Measurements from ENCODE around the gene CHST6.
"Not testable (repeated sequence)": the region's sequence is repeated elsewhere in the genome, so short reads cannot be mapped to it uniquely, and the experiment has no call there.

Gene CHST6

DNA sequence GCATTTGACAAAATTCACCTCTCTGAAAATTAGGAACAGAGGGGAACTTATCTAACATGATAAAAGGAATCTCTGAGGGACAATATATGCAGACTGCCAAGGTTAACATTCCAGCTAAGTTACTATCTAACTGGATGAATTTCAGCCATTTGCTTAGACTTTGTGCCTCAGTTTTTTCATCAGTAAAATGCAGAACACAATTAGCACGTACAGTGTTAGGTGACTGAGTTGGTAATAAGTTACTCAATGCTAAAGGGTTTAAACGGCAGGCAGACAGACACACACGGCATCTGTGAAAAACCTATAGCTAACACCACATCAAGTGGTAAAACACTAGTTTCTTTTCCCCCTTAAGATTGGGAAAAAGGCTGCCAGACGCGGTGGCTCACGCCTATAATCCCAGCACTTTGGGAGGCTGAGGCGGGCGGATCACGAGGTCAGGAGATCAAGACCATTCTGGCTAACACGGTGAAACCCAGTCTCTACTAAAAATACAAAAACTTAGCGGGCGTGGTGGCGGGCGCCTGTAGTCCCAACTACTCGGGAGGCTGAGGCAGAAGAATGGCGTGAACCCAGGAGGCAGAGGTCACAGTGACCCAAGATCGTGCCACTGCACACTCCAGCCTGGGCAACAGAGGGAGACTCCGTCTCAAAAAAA is 71.0 kb downstream of the CHST6 start:
- H3K9me3 ChIP-seq (ENCODE audit: insufficient read depth, low read length, severe bottlenecking); H3K4me2 ChIP-seq (ENCODE audit: insufficient read depth, low read length); H3K36me3 ChIP-seq (ENCODE audit: insufficient read depth, low read length); H3K4me3 ChIP-seq (ENCODE audit: low read depth in 1 of 2, low read length in 2 of 2); H3K9ac ChIP-seq (ENCODE audit: low read depth, low read length); H3K27ac ChIP-seq (ENCODE audit: low read length); DNase-seq; H2AFZ ChIP-seq (ENCODE audit: low read depth, low read length); ATAC-seq (ENCODE audit: insufficient read depth, low read depth); H3K27me3 ChIP-seq (ENCODE audit: insufficient read depth, low read length, poor library complexity): not testable (repeated sequence)
- H4K20me1 ChIP-seq (ENCODE audit: insufficient read depth, low read length) = peaks cover 11% of the 10 kb centered on the region; the same call in 1 of the 2 replicates
- peaks cover 93% of the 10 kb centered on the region for H3K79me2 ChIP-seq (ENCODE audit: insufficient read depth, low read length)
- H3K4me1 ChIP-seq (ENCODE audit: insufficient read depth, low read length) = peaks cover 13% of the 10 kb centered on the region

DNA sequence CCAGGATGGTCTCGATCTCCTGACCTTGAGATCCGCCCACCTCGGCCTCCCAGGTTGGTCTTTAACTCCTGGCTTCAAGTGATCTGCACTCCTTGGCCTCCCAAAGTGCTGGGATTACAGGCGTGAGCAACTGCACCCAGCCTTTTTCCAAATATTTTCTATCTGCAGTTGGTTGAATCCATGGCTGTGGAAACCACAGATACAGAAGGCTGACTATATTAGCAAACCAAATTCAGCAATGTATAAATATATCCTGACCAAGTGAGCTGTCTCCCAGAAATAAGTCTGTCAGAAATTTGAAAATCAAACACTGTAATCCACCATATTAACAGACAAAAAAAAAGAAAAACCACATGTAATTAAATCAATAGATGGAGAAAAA is 71.5 kb downstream of the CHST6 start:
- no peak for TF ChIP-seq EZH2 (IDR thresholded peaks at IDR 0.05; ENCODE audit: borderline replicate concordance, low read depth, low read length, severe bottlenecking)
- TF ChIP-seq, protein P1, sequence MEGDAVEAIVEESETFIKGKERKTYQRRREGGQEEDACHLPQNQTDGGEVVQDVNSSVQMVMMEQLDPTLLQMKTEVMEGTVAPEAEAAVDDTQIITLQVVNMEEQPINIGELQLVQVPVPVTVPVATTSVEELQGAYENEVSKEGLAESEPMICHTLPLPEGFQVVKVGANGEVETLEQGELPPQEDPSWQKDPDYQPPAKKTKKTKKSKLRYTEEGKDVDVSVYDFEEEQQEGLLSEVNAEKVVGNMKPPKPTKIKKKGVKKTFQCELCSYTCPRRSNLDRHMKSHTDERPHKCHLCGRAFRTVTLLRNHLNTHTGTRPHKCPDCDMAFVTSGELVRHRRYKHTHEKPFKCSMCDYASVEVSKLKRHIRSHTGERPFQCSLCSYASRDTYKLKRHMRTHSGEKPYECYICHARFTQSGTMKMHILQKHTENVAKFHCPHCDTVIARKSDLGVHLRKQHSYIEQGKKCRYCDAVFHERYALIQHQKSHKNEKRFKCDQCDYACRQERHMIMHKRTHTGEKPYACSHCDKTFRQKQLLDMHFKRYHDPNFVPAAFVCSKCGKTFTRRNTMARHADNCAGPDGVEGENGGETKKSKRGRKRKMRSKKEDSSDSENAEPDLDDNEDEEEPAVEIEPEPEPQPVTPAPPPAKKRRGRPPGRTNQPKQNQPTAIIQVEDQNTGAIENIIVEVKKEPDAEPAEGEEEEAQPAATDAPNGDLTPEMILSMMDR (IDR thresholded peaks at IDR 0.05; ENCODE audit: borderline replicate concordance, extremely low read depth, low read length, poor library complexity, severe bottlenecking) = no peak
- DNase-seq (no peak), ATAC-seq (ENCODE audit: insufficient read depth, low read depth) (no peak)
- Histone ChIP-seq H3K36me3 (ENCODE audit: insufficient read depth, low read length) (no peaks in the 10 kb centered on the region), H4K20me1 (ENCODE audit: insufficient read depth, low read length) (peaks cover 11% of the 10 kb centered on the region; the same call in 1 of the 2 replicates), H3K4me1 (ENCODE audit: insufficient read depth, low read length) (peaks cover 13% of the 10 kb centered on the region), H3K4me3 (ENCODE audit: low read depth in 1 of 2, low read length in 2 of 2) (no peak overlapping the region), H3K79me2 (ENCODE audit: insufficient read depth, low read length) (peaks cover 93% of the 10 kb centered on the region), H3K9me3 (ENCODE audit: insufficient read depth, low read length, severe bottlenecking) (no peaks in the 10 kb centered on the region), H3K9ac (ENCODE audit: low read depth, low read length) (no peak overlapping the region), H3K27me3 (ENCODE audit: insufficient read depth, low read length, poor library complexity) (no peaks in the 10 kb centered on the region), H3K4me2 (ENCODE audit: insufficient read depth, low read length) (no peak overlapping the region), H3K27ac (ENCODE audit: low read length) (no peak overlapping the region), H2AFZ (ENCODE audit: low read depth, low read length) (no peak overlapping the region)

Measured in DND-41 (cell line).